Measurements from ENCODE around the gene RPL7A.
"Not testable (repeated sequence)": the region's sequence is repeated elsewhere in the genome, so short reads cannot be mapped to it uniquely, and the experiment has no call there.

The RPL7A gene

GRCh38 chr9:133389025-133389557 is 41.1 kb downstream of the RPL7A start:
- DNase-seq (ENCODE audit: low spot score) = no peak

GRCh38 chr9:133389562-133389961 is 41.5 kb downstream of the RPL7A start:
- no peak for DNase-seq (ENCODE audit: low spot score)

- DNase-seq (ENCODE audit: low spot score) = no peak
These were observed 42.7 kb downstream of the RPL7A start for GRCh38 chr9:133390713-133391112.

- not testable (repeated sequence) for DNase-seq (ENCODE audit: low spot score)
These were observed 43.4 kb downstream of the RPL7A start for GRCh38 chr9:133391449-133391848.

GRCh38 chr9:133392308-133392707 is 44.3 kb downstream of the RPL7A start:
- not testable (repeated sequence) for DNase-seq (ENCODE audit: low spot score)

- DNase-seq (ENCODE audit: low spot score) = no peak
These were observed 45.4 kb downstream of the RPL7A start for GRCh38 chr9:133393399-133393798.

GRCh38 chr9:133394687-133395271 is 46.8 kb downstream of the RPL7A start:
- no peak for DNase-seq (ENCODE audit: low spot score)

- no peak for DNase-seq (ENCODE audit: low spot score)
These were observed 48.9 kb downstream of the RPL7A start for GRCh38 chr9:133396952-133397351.

- no peak for DNase-seq (ENCODE audit: low spot score)
These were observed 49.4 kb downstream of the RPL7A start for GRCh38 chr9:133397370-133397769.

- DNase-seq (ENCODE audit: low spot score) = no peak
These were observed 49.9 kb downstream of the RPL7A start for GRCh38 chr9:133397895-133398294.

- DNase-seq (ENCODE audit: low spot score) = no peak
These were observed 52.3 kb downstream of the RPL7A start for GRCh38 chr9:133400292-133400691.
